ENCODE measurements around the gene CMKLR1. TPM values are rescaled to one million over a fixed set of nuclear protein-coding genes. Genes with fewer than 3 reads are reported as not detected.

CMKLR1 gene
- total and polyA plus RNA-seq, 9 donors = 1.4 to 28.3 (median 3.1) TPM

DNA sequence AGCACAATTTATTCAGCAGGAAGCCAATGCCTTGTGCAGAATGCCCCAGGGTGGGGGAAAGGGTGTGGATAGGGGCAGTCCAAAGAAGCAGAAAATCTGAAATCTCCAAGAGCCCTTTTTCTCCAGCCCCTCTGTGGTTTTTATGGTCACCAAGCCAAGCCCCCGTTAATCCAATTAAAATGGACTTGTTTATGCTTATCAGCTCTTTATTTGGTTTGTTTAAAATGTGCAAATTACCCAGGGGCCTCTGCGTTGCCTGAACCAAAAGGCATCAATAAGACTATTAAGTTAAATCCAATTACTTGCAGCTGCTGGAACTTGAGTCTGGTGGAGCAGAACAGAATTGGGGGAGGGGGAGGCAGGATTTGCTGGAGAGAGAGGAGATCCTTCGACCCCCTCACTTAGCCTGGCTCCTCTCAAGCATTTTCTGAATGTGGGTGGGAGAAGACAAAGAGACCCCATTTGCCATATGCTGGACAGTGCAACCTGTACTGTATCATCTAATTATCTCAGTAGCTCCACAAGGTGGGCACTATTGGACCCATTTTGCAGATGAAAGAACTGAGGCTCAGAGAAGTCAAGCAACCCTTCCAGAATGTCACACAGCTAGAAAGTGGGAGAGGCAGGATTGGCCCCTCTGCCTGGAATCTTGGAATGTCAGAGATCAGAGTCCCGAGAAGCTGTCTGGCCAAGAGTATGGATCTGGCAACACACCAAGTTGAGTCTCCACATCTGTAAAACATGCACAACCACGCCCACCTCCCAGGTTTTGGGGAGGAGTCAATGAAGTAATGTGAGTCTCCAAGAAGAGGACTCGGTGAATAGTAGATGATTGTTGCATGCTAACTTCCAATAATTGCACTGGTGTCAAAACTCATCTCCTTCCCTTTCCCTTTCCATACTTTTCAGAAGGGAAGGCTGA is 66.9 kb downstream of the CMKLR1 start:
- no peak for TF ChIP-seq POLR2A (IDR thresholded peaks at IDR 0.05)
- no peak for TF ChIP-seq EP300 (IDR thresholded peaks at IDR 0.05)
- TF ChIP-seq CTCF (IDR thresholded peaks at IDR 0.05) = no peak
- Histone ChIP-seq H3K27me3 (no peaks in the 10 kb centered on the region), H3K27ac (no peak overlapping the region), H3K36me3 (no peaks in the 10 kb centered on the region), H3K9me3 (no peaks in the 10 kb centered on the region), H3K4me3 (no peak overlapping the region), H3K4me1 (ENCODE audit: insufficient read depth) (no peaks in the 10 kb centered on the region)
- DNase-seq = no peak
- intact Hi-C loops (cut with DNase I) = no loop called here
- 34 to 48% (median 48%) methylated on average over 6 of the region's 6 CpGs for WGBS, 3 donors

- DNase-seq = no peak
- H3K27me3 ChIP-seq = no peaks in the 10 kb centered on the region
- H3K4me1 ChIP-seq (ENCODE audit: insufficient read depth) = no peaks in the 10 kb centered on the region
- no peak overlapping the region for H3K27ac ChIP-seq
- H3K4me3 ChIP-seq = no peak overlapping the region
- H3K36me3 ChIP-seq = no peaks in the 10 kb centered on the region
- 58 to 78% (median 69%) methylated on average over 2 of the region's 2 CpGs for WGBS, 3 donors
- intact Hi-C loops (cut with DNase I) = no loop called here
- TF ChIP-seq POLR2A (IDR thresholded peaks at IDR 0.05) (no peak), CTCF (IDR thresholded peaks at IDR 0.05) (no peak), EP300 (IDR thresholded peaks at IDR 0.05) (no peak)
- no peaks in the 10 kb centered on the region for H3K9me3 ChIP-seq
Measured at GRCh38 chr12:108270849-108271143, 68.3 kb downstream of the CMKLR1 start.

GRCh38 chr12:108270035-108270848 is 68.9 kb downstream of the CMKLR1 start:
- Histone ChIP-seq H3K9me3 (no peaks in the 10 kb centered on the region), H3K4me1 (ENCODE audit: insufficient read depth) (no peaks in the 10 kb centered on the region), H3K27me3 (no peaks in the 10 kb centered on the region), H3K36me3 (no peaks in the 10 kb centered on the region), H3K4me3 (no peak overlapping the region), H3K27ac (no peak overlapping the region)
- 49 to 71% (median 60%) methylated on average over 2 of the region's 2 CpGs for WGBS, 3 donors
- TF ChIP-seq POLR2A (IDR thresholded peaks at IDR 0.05) (no peak), EP300 (IDR thresholded peaks at IDR 0.05) (no peak), CTCF (IDR thresholded peaks at IDR 0.05) (no peak)
- intact Hi-C loops (cut with DNase I) = no loop called here
- no peak for DNase-seq

- Histone ChIP-seq H3K4me3 (no peak overlapping the region), H3K36me3 (no peaks in the 10 kb centered on the region), H3K27ac (no peak overlapping the region), H3K9me3 (no peaks in the 10 kb centered on the region), H3K27me3 (no peaks in the 10 kb centered on the region), H3K4me1 (ENCODE audit: insufficient read depth) (no peaks in the 10 kb centered on the region)
- TF ChIP-seq EP300 (IDR thresholded peaks at IDR 0.05) (no peak), POLR2A (IDR thresholded peaks at IDR 0.05) (no peak), CTCF (IDR thresholded peaks at IDR 0.05) (no peak)
- whole genome bisulfite sequencing, 3 donors = 79 to 91% (median 79%) methylated on average over 1 of the region's 1 CpG
- intact Hi-C loops (cut with DNase I) = no loop called here
- no peak for DNase-seq
Measured at GRCh38 chr12:108269224-108269623, 69.9 kb downstream of the CMKLR1 start.
